Suprapubic skin (tissue), 3 donors: Measurements from ENCODE around the gene IGFL3.

Experiments used
- EP300 ChIP-seq: sonication (generic); formaldehyde crosslinking; IDR thresholded peaks from one replicate; pipeline ENCODE4 v1.6.1; 2017; ENCODE audit warnings: antibody characterized with exemption
- POLR2A ChIP-seq, 2 donors: fragments of 450-650 bp; IDR thresholded peaks; one replicate each; pipeline ENCODE4 v1.6.1; 2017; ENCODE audit warnings: antibody characterized with exemption in 2 of 2, mild to moderate bottlenecking in 2 of 2, moderate library complexity in 2 of 2
- TF ChIP-seq, protein P1 (sequence below), 2 donors: fragments of 200-600 bp in 1 of 2; fragments of 450-650 bp in 1 of 2; sonication (generic) in 1 of 2; IDR thresholded peaks; one replicate each; pipeline ENCODE4 v1.5.1; 2016 to 2019; ENCODE audit warnings: antibody characterized with exemption in 2 of 2, mild to moderate bottlenecking in 1 of 2, moderate library complexity in 1 of 2

DNA sequence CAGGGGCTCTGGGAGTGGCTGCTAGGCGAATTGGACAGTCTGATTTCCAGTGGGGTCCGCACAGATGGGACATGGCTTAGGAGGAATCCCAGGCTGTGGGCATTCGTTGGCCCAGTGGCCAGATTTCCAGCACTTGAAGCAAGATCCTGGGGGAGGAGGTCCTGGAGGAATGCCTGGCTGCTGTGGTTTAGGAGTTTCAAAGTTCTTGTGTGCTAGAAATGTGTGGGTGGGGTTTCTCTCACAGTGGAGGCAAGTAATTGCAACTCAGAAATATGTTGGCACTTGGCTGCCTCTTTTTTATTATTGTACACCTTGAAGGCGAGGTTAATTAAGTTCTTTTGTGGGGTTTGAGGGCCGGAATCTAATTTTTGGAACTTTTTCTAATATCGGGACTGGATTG, 17.1 kb downstream of the IGFL3 start:
- TF ChIP-seq, protein P1, sequence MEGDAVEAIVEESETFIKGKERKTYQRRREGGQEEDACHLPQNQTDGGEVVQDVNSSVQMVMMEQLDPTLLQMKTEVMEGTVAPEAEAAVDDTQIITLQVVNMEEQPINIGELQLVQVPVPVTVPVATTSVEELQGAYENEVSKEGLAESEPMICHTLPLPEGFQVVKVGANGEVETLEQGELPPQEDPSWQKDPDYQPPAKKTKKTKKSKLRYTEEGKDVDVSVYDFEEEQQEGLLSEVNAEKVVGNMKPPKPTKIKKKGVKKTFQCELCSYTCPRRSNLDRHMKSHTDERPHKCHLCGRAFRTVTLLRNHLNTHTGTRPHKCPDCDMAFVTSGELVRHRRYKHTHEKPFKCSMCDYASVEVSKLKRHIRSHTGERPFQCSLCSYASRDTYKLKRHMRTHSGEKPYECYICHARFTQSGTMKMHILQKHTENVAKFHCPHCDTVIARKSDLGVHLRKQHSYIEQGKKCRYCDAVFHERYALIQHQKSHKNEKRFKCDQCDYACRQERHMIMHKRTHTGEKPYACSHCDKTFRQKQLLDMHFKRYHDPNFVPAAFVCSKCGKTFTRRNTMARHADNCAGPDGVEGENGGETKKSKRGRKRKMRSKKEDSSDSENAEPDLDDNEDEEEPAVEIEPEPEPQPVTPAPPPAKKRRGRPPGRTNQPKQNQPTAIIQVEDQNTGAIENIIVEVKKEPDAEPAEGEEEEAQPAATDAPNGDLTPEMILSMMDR (IDR thresholded peaks at IDR 0.05): no peak
- TF ChIP-seq EP300 (no peak), POLR2A (IDR thresholded peaks at IDR 0.05) (no peak)
